Muscle layer of duodenum (tissue), 2 donors: ENCODE data around the gene CRACR2A.

Experiments used
- H3K27ac ChIP-seq: one replicate; pipeline ENCODE4 v1.7.0; 2013; ENCODE audit warnings: mild to moderate bottlenecking, low read length
- H3K27me3 ChIP-seq: one replicate; pipeline ENCODE4 v1.7.0; 2013; ENCODE audit warnings: low read depth, mild to moderate bottlenecking, control low read depth, low read length
- H3K36me3 ChIP-seq, 2 donors: one replicate each; pipeline ENCODE4 v1.7.0; 2013; ENCODE audit warnings: low read length in 2 of 2, control low read depth in 1 of 2, mild to moderate bottlenecking in 1 of 2; ENCODE audit not compliant: insufficient read depth in 2 of 2, control insufficient read depth in 1 of 2
- H3K4me1 ChIP-seq, 2 donors: one replicate each; pipeline ENCODE4 v1.7.0; 2013; ENCODE audit warnings: low read length in 2 of 2, mild to moderate bottlenecking in 2 of 2, control low read depth in 1 of 2, moderate library complexity in 1 of 2; ENCODE audit not compliant: insufficient read depth in 2 of 2, control insufficient read depth in 1 of 2
- H3K4me3 ChIP-seq, 2 donors: one replicate each; pipeline ENCODE4 v1.7.0; 2013; ENCODE audit warnings: low read length in 2 of 2, low read depth in 1 of 2, mild to moderate bottlenecking in 1 of 2
- H3K9me3 ChIP-seq, 2 donors: one replicate each; pipeline ENCODE4 v1.7.0; 2013; ENCODE audit warnings: low read length in 2 of 2, control low read depth in 1 of 2, mild to moderate bottlenecking in 1 of 2; ENCODE audit not compliant: control insufficient read depth in 1 of 2
- donor health status: healthy.

The CRACR2A gene

GRCh38 chr12:3679831-3680230 lies 73.1 kb downstream of the CRACR2A start:
- Histone ChIP-seq H3K4me3 (no peak overlapping the region), H3K9me3 (no peaks in the 10 kb centered on the region), H3K4me1 (peaks cover 0 to 11% of the 10 kb centered on the region in 2 donors), H3K36me3 (peaks cover 13 to 15% of the 10 kb centered on the region in 2 donors), H3K27ac (no peak overlapping the region), H3K27me3 (no peaks in the 10 kb centered on the region)

- Histone ChIP-seq H3K27ac (no peak overlapping the region), H3K27me3 (no peaks in the 10 kb centered on the region), H3K36me3 (peaks cover 15 to 20% of the 10 kb centered on the region in 2 donors), H3K9me3 (no peaks in the 10 kb centered on the region), H3K4me3 (no peak overlapping the region), H3K4me1 (peaks cover 0 to 7% of the 10 kb centered on the region in 2 donors)
These were observed 75.3 kb downstream of the CRACR2A start for GRCh38 chr12:3677609-3678008.

DNA sequence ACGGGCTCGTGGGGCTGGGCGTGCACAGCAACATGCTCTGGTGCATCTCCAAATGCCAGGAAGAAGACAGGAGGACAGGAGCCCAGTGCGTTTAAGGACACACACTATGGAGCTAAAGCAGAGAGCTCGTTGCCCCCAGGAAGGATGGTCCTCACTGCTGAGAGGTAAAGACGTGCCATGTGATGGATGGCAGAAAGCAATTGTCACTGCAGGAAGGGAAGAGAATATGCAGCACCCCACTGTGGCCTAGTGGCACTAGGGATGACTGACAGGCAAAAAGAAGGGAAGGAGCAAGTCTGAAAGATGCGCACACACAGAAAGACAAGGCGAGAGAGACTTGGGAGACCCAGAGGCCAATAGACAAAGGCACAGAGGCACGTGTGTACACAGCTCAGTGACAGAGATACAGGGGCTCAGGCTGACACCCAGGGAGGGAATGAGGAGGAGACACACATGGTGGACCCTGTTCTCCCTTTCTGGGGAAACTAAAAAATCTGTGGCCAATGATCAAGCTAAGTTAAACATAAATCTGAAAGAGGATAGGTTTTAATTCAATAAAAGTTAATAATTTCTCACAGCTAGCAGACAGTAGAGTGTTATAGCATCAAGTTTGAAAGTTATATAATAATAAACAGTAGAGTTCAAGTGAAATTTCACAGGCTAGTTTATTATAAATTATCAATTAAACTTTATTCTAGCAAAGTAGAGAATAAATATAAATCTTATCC lies 78.8 kb downstream of the CRACR2A start:
- no peaks in the 10 kb centered on the region for H3K27me3 ChIP-seq
- peaks cover 10 to 15% of the 10 kb centered on the region in 2 donors for H3K36me3 ChIP-seq
- no peak overlapping the region for H3K27ac ChIP-seq
- no peaks in the 10 kb centered on the region for H3K9me3 ChIP-seq
- no peak overlapping the region for H3K4me3 ChIP-seq
- H3K4me1 ChIP-seq = no peaks in the 10 kb centered on the region

- Histone ChIP-seq H3K4me1 (no peaks in the 10 kb centered on the region), H3K36me3 (peaks cover 0 to 12% of the 10 kb centered on the region in 2 donors), H3K4me3 (no peak overlapping the region)
These were observed 80.8 kb downstream of the CRACR2A start for GRCh38 chr12:3672113-3672509.

DNA sequence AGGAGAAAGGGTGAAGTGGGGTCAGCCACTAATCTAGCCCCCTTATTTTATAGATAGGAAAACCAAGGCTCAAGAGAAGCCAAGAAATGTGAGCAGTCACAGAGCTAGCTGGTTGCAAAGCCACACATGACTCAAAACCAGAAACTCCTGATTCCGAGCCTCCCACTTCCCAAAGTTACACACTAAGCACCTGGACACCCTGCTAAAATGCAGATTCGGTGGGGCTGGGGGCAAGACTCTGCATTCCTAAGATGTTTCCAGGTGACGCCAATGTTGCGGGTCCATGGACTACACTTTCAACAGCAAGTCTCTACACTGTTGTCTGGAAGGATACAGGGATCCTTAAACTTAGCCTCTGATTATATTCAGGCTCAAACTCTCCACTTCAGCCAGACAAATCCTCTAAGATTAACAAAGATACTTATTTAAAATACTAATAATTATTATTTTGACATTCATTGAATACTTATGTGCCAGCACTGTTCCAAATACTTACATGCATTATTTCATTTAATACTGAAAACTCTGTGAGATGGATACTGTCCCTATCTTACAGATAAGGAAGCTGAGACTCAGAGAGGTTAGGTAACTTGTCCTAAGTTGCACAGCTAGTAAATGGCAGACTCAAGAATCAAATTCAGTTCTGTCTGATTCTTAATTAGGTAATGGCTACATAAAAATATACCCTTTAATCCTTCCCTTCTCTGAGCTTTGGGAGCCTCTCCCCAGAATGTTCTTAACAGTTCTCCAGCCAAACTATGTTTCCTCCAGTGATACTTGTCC lies 81.4 kb downstream of the CRACR2A start:
- Histone ChIP-seq H3K27ac (no peak overlapping the region), H3K4me1 (no peaks in the 10 kb centered on the region), H3K27me3 (no peaks in the 10 kb centered on the region), H3K36me3 (peaks cover 0 to 10% of the 10 kb centered on the region in 2 donors), H3K4me3 (no peak overlapping the region), H3K9me3 (no peaks in the 10 kb centered on the region)

More at GRCh38 chr12:3672113-3672509, 80.8 kb downstream of the CRACR2A start:
- H3K27ac ChIP-seq = no peak overlapping the region
- no peaks in the 10 kb centered on the region for H3K9me3 ChIP-seq
- H3K27me3 ChIP-seq = no peaks in the 10 kb centered on the region

DNA sequence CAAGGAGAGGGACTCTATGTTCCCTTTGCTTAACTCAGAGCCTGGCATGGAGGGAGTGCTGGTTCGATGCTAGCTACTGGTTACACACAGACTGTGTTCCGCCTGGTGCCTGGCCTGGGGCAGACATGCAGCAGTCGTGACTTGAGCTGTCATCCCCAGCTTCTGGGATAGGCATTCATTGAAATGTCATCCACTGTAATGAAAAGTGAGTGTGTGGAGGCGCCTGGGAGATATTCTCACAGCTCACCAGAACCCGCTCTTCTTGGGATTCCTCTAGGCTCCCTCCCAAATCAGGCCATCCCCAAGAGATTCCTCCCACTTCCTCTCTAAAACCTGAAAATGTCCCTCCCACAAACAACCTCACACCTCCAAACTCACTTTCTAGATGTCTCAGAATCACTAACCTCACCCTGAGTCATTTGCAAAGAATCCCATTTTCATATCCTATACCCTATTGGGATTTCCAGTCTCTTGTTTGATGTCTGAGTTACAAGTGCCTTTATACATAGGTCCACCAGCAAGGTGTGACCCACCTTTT lies 82.8 kb downstream of the CRACR2A start:
- H3K4me3 ChIP-seq = no peak overlapping the region
- H3K27ac ChIP-seq = no peak overlapping the region
- no peaks in the 10 kb centered on the region for H3K4me1 ChIP-seq
- H3K27me3 ChIP-seq = no peaks in the 10 kb centered on the region
- peaks cover 0 to 14% of the 10 kb centered on the region in 2 donors for H3K36me3 ChIP-seq
- H3K9me3 ChIP-seq = no peaks in the 10 kb centered on the region

DNA sequence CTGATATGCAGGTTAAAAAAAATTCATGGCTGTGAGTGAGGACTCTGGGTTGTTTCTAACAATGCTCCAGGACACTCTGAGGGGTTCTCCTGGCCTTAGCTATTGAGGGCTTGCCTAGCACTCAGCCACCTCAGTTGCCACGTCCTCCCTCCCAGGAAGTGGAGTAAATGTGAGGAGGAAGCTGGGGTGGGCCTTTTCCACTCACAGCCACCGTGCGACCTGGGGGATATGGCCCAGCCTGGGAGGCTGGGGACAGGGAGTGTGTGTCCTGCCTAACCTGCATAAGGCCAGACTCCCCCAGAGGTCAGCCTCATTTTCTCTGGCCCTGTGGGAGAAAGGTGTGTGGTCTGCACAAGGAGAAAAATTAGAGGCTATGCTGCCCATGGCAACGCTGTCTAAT lies 83.3 kb downstream of the CRACR2A start:
- Histone ChIP-seq H3K36me3 (peaks cover 0 to 14% of the 10 kb centered on the region in 2 donors), H3K27me3 (no peaks in the 10 kb centered on the region), H3K4me1 (no peaks in the 10 kb centered on the region), H3K27ac (no peak overlapping the region), H3K9me3 (no peaks in the 10 kb centered on the region), H3K4me3 (no peak overlapping the region)

GRCh38 chr12:3668479-3669165 lies 84.3 kb downstream of the CRACR2A start:
- Histone ChIP-seq H3K27ac (no peak overlapping the region), H3K4me1 (no peaks in the 10 kb centered on the region), H3K36me3 (peaks cover 0 to 10% of the 10 kb centered on the region in 2 donors), H3K4me3 (no peak overlapping the region), H3K9me3 (no peaks in the 10 kb centered on the region), H3K27me3 (no peaks in the 10 kb centered on the region)

- no peaks in the 10 kb centered on the region for H3K27me3 ChIP-seq
- no peaks in the 10 kb centered on the region for H3K9me3 ChIP-seq
- no peaks in the 10 kb centered on the region for H3K4me1 ChIP-seq
- H3K4me3 ChIP-seq = no peak overlapping the region
- no peak overlapping the region for H3K27ac ChIP-seq
- peaks cover 2 to 6% of the 10 kb centered on the region in 2 donors for H3K36me3 ChIP-seq
These were observed 85.4 kb downstream of the CRACR2A start for GRCh38 chr12:3667485-3667884.

DNA sequence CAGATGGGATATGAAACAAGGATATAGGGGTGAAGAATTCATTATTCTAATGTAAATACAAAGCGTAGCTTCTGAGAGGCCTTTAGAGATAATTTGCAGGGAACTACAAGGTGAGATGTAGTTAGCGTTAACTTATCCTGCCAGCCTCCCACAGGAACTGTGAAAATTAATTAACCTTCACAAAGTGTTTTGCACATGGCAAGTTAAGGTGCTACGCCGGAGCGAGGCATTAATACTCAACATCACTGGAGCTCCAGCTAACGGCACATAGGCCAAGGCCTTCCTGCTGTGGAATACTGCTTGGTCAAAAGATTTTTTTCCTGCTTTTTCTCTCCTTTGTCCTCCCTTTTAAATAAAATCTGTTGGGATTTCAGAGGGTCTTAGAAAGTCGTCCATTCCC lies 86.5 kb downstream of the CRACR2A start:
- no peaks in the 10 kb centered on the region for H3K4me1 ChIP-seq
- H3K36me3 ChIP-seq = peaks cover 4 to 6% of the 10 kb centered on the region in 2 donors
- no peaks in the 10 kb centered on the region for H3K9me3 ChIP-seq

GRCh38 chr12:3662521-3662921 lies 90.4 kb downstream of the CRACR2A start:
- Histone ChIP-seq H3K27me3 (no peaks in the 10 kb centered on the region), H3K36me3 (peaks cover 4 to 15% of the 10 kb centered on the region in 2 donors), H3K4me1 (no peaks in the 10 kb centered on the region), H3K4me3 (no peak overlapping the region), H3K27ac (no peak overlapping the region), H3K9me3 (no peaks in the 10 kb centered on the region)

More for the DNA sequence above, 86.5 kb downstream of the CRACR2A start:
- H3K27ac ChIP-seq = no peak overlapping the region
- no peak overlapping the region for H3K4me3 ChIP-seq
- H3K27me3 ChIP-seq = no peaks in the 10 kb centered on the region
